MM.1S (cell line): ENCODE results near the gene PHF21A.

Experiments used
- DNase-seq: peaks from one replicate; pipeline ENCODE4 v3.0.0-alpha.2; 2015
- H2AFZ ChIP-seq: fragments of 300-600 bp; sonication (generic); 2 replicates; pipeline ENCODE4 v1.6.0; 2016; ENCODE audit warnings: antibody characterized with exemption, low read length
- H3F3A ChIP-seq: fragments of 300-600 bp; sonication (generic); 2 replicates; pipeline ENCODE4 v1.6.1; 2016; ENCODE audit warnings: mild to moderate bottlenecking, antibody characterized with exemption, low read length, moderate library complexity, mixed read lengths; ENCODE audit not compliant: insufficient read depth
- H3K27ac ChIP-seq: fragments of 300-600 bp; sonication (generic); 2 replicates; pipeline ENCODE4 v1.5.1; 2016; ENCODE audit warnings: mild to moderate bottlenecking, low read length
- H3K27me3 ChIP-seq: fragments of 300-600 bp; sonication (generic); replicated peaks from 2 replicates; pipeline ENCODE4 v1.6.0; 2016; ENCODE audit warnings: low read length; ENCODE audit not compliant: insufficient read depth
- H3K36me3 ChIP-seq: fragments of 300-600 bp; sonication (generic); replicated peaks from 2 replicates; pipeline ENCODE4 v1.6.1; 2016; ENCODE audit warnings: mild to moderate bottlenecking, low read length, mixed read lengths; ENCODE audit not compliant: insufficient read depth
- H3K4me1 ChIP-seq: fragments of 300-600 bp; sonication (generic); 2 replicates; pipeline ENCODE4 v1.6.1; 2016; ENCODE audit warnings: low read length, mixed read lengths
- H3K4me2 ChIP-seq: fragments of 300-600 bp; sonication (generic); 2 replicates; pipeline ENCODE4 v1.6.0; 2016; ENCODE audit warnings: low read depth, low read length
- H3K4me3 ChIP-seq: fragments of 300-600 bp; sonication (generic); 2 replicates; pipeline ENCODE4 v1.5.1; 2016; ENCODE audit warnings: low read length, mixed read lengths
- H3K79me2 ChIP-seq: fragments of 300-600 bp; sonication (generic); 2 replicates; pipeline ENCODE4 v1.6.1; 2016; ENCODE audit warnings: mixed run types, low read length, mixed read lengths
- H3K9ac ChIP-seq: fragments of 300-600 bp; sonication (generic); 2 replicates; pipeline ENCODE4 v1.6.1; 2016; ENCODE audit warnings: low read length, mixed read lengths
- H3K9me2 ChIP-seq: fragments of 300-600 bp; sonication (generic); replicated peaks from 2 replicates; pipeline ENCODE4 v1.6.1; 2016; ENCODE audit warnings: mild to moderate bottlenecking, low read length, mixed read lengths; ENCODE audit not compliant: insufficient read depth
- H3K9me3 ChIP-seq: fragments of 300-600 bp; sonication (generic); replicated peaks from 2 replicates; pipeline ENCODE4 v1.6.1; 2016; ENCODE audit warnings: mild to moderate bottlenecking, low read length, mixed read lengths; ENCODE audit not compliant: insufficient read depth
- H4K20me1 ChIP-seq: fragments of 300-600 bp; sonication (generic); 2 replicates; pipeline ENCODE4 v1.6.1; 2016; ENCODE audit warnings: mild to moderate bottlenecking, low read length, moderate library complexity, mixed read lengths; ENCODE audit not compliant: insufficient read depth
- CTCF ChIP-seq: fragments of 300-600 bp; sonication (generic); IDR thresholded peaks from 2 replicates; pipeline ENCODE4 v1.5.1; 2016; ENCODE audit warnings: antibody characterized with exemption, low read length, mixed read lengths
- EZH2 ChIP-seq: fragments of 300-600 bp; sonication (generic); optimal IDR thresholded peaks from 2 replicates; pipeline ENCODE3; 2017; ENCODE audit warnings: low read depth, mild to moderate bottlenecking, antibody characterized with exemption, low read length, mixed read lengths
- EZH2phosphoT487 ChIP-seq: fragments of 300-600 bp; sonication (generic); IDR thresholded peaks from 2 replicates; pipeline ENCODE4 v1.6.1; 2018; ENCODE audit warnings: antibody characterized with exemption, low read length

PHF21A gene

GRCh38 chr11:45890886-45891550 is 230.2 kb downstream of the PHF21A start:
- Histone ChIP-seq H3K79me2 (no peaks in the 10 kb centered on the region), H3K9me2 (no peaks in the 10 kb centered on the region), H2AFZ (no peak overlapping the region), H3K9ac (no peak overlapping the region), H3K9me3 (no peaks in the 10 kb centered on the region), H3K27ac (no peak overlapping the region), H3K4me3 (no peak overlapping the region), H3K27me3 (0 out of 2 replicates have a peak, but pooled peaks cover 4% of the 10 kb centered on the region), H3K4me1 (no peaks in the 10 kb centered on the region), H3K4me2 (no peak overlapping the region), H4K20me1 (no peaks in the 10 kb centered on the region), H3K36me3 (no peaks in the 10 kb centered on the region), H3F3A (no peaks in the 10 kb centered on the region)
- no peak for DNase-seq
- TF ChIP-seq EZH2 (no peak), CTCF (no peak), EZH2phosphoT487 (no peak)

GRCh38 chr11:45889966-45890365 is 231.3 kb downstream of the PHF21A start:
- no peaks in the 10 kb centered on the region for H3K36me3 ChIP-seq

GRCh38 chr11:45889555-45889954 is 231.7 kb downstream of the PHF21A start:
- Histone ChIP-seq H3K9me3 (no peaks in the 10 kb centered on the region), H3K4me3 (no peak overlapping the region), H3K36me3 (no peaks in the 10 kb centered on the region), H3K4me1 (no peaks in the 10 kb centered on the region), H3K79me2 (no peaks in the 10 kb centered on the region), H3K4me2 (no peak overlapping the region), H3K27me3 (no peaks in the 10 kb centered on the region), H3K9me2 (no peaks in the 10 kb centered on the region), H2AFZ (no peak overlapping the region), H3K9ac (no peak overlapping the region), H3F3A (no peaks in the 10 kb centered on the region), H4K20me1 (no peaks in the 10 kb centered on the region), H3K27ac (no peak overlapping the region)
- no peak for DNase-seq
- no peak for TF ChIP-seq EZH2phosphoT487
- no peak for TF ChIP-seq EZH2
- no peak for TF ChIP-seq CTCF

More at GRCh38 chr11:45889966-45890365, 231.3 kb downstream of the PHF21A start:
- H2AFZ ChIP-seq = no peak overlapping the region
- no peaks in the 10 kb centered on the region for H3K9me2 ChIP-seq
- no peaks in the 10 kb centered on the region for H3K9me3 ChIP-seq
- no peaks in the 10 kb centered on the region for H4K20me1 ChIP-seq
- H3F3A ChIP-seq = no peaks in the 10 kb centered on the region
- no peak overlapping the region for H3K9ac ChIP-seq
- no peak for DNase-seq
- H3K4me3 ChIP-seq = no peak overlapping the region
- H3K27me3 ChIP-seq = no peaks in the 10 kb centered on the region
- no peak overlapping the region for H3K4me2 ChIP-seq
- H3K27ac ChIP-seq = no peak overlapping the region
- no peak for TF ChIP-seq EZH2phosphoT487
- no peak for TF ChIP-seq EZH2
- TF ChIP-seq CTCF = no peak
- no peaks in the 10 kb centered on the region for H3K79me2 ChIP-seq
- no peaks in the 10 kb centered on the region for H3K4me1 ChIP-seq
